ENCODE results near the gene MT1B.

DNA sequence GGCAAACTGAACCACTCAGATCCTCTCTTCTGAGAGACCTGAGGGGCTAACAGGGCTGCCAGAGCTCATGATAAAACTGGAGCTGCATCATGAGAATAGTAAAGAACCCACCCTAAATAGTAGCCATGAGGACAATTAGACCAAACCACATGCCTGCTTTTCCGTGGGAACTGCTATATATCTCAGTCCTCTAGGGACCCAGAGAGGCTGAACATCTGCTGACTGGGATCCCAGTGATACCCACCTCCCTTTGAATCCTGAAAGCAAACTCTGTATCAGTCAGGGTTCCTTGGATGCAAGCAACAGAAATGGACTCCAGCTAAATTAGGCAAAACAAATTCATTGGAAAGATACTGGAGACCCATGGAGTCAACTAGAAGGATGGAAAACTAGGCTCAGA lies 37.1 kb downstream of the MT1B start:
- TF ChIP-seq, protein P1, sequence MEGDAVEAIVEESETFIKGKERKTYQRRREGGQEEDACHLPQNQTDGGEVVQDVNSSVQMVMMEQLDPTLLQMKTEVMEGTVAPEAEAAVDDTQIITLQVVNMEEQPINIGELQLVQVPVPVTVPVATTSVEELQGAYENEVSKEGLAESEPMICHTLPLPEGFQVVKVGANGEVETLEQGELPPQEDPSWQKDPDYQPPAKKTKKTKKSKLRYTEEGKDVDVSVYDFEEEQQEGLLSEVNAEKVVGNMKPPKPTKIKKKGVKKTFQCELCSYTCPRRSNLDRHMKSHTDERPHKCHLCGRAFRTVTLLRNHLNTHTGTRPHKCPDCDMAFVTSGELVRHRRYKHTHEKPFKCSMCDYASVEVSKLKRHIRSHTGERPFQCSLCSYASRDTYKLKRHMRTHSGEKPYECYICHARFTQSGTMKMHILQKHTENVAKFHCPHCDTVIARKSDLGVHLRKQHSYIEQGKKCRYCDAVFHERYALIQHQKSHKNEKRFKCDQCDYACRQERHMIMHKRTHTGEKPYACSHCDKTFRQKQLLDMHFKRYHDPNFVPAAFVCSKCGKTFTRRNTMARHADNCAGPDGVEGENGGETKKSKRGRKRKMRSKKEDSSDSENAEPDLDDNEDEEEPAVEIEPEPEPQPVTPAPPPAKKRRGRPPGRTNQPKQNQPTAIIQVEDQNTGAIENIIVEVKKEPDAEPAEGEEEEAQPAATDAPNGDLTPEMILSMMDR (IDR thresholded peaks at IDR 0.05; ENCODE audit: low read depth, low read length) = no peak
- TF ChIP-seq, protein P2, sequence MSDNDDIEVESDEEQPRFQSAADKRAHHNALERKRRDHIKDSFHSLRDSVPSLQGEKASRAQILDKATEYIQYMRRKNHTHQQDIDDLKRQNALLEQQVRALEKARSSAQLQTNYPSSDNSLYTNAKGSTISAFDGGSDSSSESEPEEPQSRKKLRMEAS (IDR thresholded peaks at IDR 0.05; ENCODE audit: low read depth, low read length) = no peak
- no peak for TF ChIP-seq POLR2A (IDR thresholded peaks at IDR 0.05; ENCODE audit: extremely low read depth, insufficient read length)

All from NB4 (cell line).